HUES64 (cell line): ENCODE results near the gene PSMD14.

Source experiments
- H3K27ac ChIP-seq: 2 replicates; pipeline ENCODE4 v1.7.0; 2013; ENCODE audit warnings: low read depth, low read length, inconsistent platforms
- H3K27me3 ChIP-seq: 2 replicates; pipeline ENCODE4 v1.6.1; 2013; ENCODE audit warnings: mild to moderate bottlenecking, low read length; ENCODE audit not compliant: insufficient read depth
- H3K36me3 ChIP-seq: 2 replicates; pipeline ENCODE4 v1.6.1; 2013; ENCODE audit warnings: mild to moderate bottlenecking, low read length; ENCODE audit not compliant: insufficient read depth
- H3K4me1 ChIP-seq: 2 replicates; pipeline ENCODE4 v1.6.1; 2013; ENCODE audit warnings: mild to moderate bottlenecking, low read length, moderate library complexity; ENCODE audit not compliant: insufficient read depth
- H3K4me3 ChIP-seq: 2 replicates; pipeline ENCODE4 v1.5.1; 2013; ENCODE audit warnings: mild to moderate bottlenecking, low read length, moderate library complexity
- H3K9ac ChIP-seq: 2 replicates; pipeline ENCODE4 v1.6.1; 2013; ENCODE audit warnings: mild to moderate bottlenecking, low read depth, low read length
- H3K9me3 ChIP-seq: 2 replicates; pipeline ENCODE4 v1.6.1; 2013; ENCODE audit warnings: low read depth, low read length; ENCODE audit not compliant: insufficient read depth
- WGBS: fragments of 150-250, 120-280 bp; methylation state at CpG from one replicate; pipeline ENCODE4 v1.1.7; 2013; ENCODE audit warnings: missing lambda C conversion rate; 5-methylcytosine and 5-hydroxymethylcytosine counted together

PSMD14 gene

GRCh38 chr2:161420406-161421074, 112.3 kb downstream of the PSMD14 start:
- no peaks in the 10 kb centered on the region for H3K36me3 ChIP-seq
- H3K27me3 ChIP-seq = peaks cover 100% of the 10 kb centered on the region
- H3K9me3 ChIP-seq = no peaks in the 10 kb centered on the region
- no peak overlapping the region for H3K27ac ChIP-seq
- no peak overlapping the region for H3K9ac ChIP-seq
- no peak overlapping the region for H3K4me3 ChIP-seq
- peaks cover 28% of the 10 kb centered on the region for H3K4me1 ChIP-seq
- 22% methylated on average over 9 of the region's 11 CpGs for WGBS

- H3K4me1 ChIP-seq = peaks cover 16% of the 10 kb centered on the region; the same call in 1 of the 2 replicates
- no peaks in the 10 kb centered on the region for H3K36me3 ChIP-seq
- H3K27ac ChIP-seq = no peak overlapping the region
- WGBS = 11% methylated on average over 1 of the region's 2 CpGs
- peaks cover 100% of the 10 kb centered on the region for H3K27me3 ChIP-seq
- H3K4me3 ChIP-seq = no peak overlapping the region
- no peaks in the 10 kb centered on the region for H3K9me3 ChIP-seq
- no peak overlapping the region for H3K9ac ChIP-seq
Observed at GRCh38 chr2:161421686-161422085, 113.5 kb downstream of the PSMD14 start.

- Histone ChIP-seq H3K9ac (no peak overlapping the region), H3K4me1 (peaks cover 10% of the 10 kb centered on the region; the same call in 1 of the 2 replicates), H3K36me3 (no peaks in the 10 kb centered on the region), H3K27ac (no peak overlapping the region), H3K4me3 (peak overlapping the region; percentile 53), H3K27me3 (peaks cover 100% of the 10 kb centered on the region), H3K9me3 (no peaks in the 10 kb centered on the region)
- WGBS = 4% methylated on average over 10 of the region's 11 CpGs
Observed at GRCh38 chr2:161422816-161423403, 114.7 kb downstream of the PSMD14 start.

- Histone ChIP-seq H3K27ac (no peak overlapping the region), H3K9ac (no peak overlapping the region), H3K36me3 (no peaks in the 10 kb centered on the region), H3K4me3 (peak overlapping the region; percentile 53), H3K27me3 (peaks cover 100% of the 10 kb centered on the region), H3K9me3 (no peaks in the 10 kb centered on the region), H3K4me1 (0 out of 2 replicates have a peak, but pooled peaks cover 5% of the 10 kb centered on the region)
- WGBS = under 1% methylated on average over 125 of the region's 125 CpGs
Observed at GRCh38 chr2:161423421-161424393, 115.5 kb downstream of the PSMD14 start.

GRCh38 chr2:161424394-161424769, 116.2 kb downstream of the PSMD14 start:
- Histone ChIP-seq H3K9ac (no peak overlapping the region), H3K9me3 (no peaks in the 10 kb centered on the region), H3K4me3 (peak overlapping the region; percentile 53), H3K36me3 (no peaks in the 10 kb centered on the region), H3K27me3 (peaks cover 100% of the 10 kb centered on the region), H3K4me1 (0 out of 2 replicates have a peak, but pooled peaks cover 5% of the 10 kb centered on the region), H3K27ac (no peak overlapping the region)
- WGBS = 4% methylated on average over 9 of the region's 9 CpGs

- Histone ChIP-seq H3K9ac (no peak overlapping the region), H3K27me3 (peaks cover 100% of the 10 kb centered on the region), H3K27ac (no peak overlapping the region), H3K36me3 (no peaks in the 10 kb centered on the region), H3K9me3 (no peaks in the 10 kb centered on the region), H3K4me1 (0 out of 2 replicates have a peak, but pooled peaks cover 5% of the 10 kb centered on the region), H3K4me3 (no peak overlapping the region)
- 35% methylated on average over 3 of the region's 4 CpGs for WGBS
Observed at GRCh38 chr2:161424891-161425727, 116.9 kb downstream of the PSMD14 start.

GRCh38 chr2:161425728-161426454, 117.7 kb downstream of the PSMD14 start:
- Histone ChIP-seq H3K4me1 (0 out of 2 replicates have a peak, but pooled peaks cover 5% of the 10 kb centered on the region), H3K4me3 (no peak overlapping the region), H3K9me3 (no peaks in the 10 kb centered on the region), H3K9ac (no peak overlapping the region), H3K36me3 (no peaks in the 10 kb centered on the region), H3K27ac (no peak overlapping the region), H3K27me3 (peaks cover 100% of the 10 kb centered on the region)
- 28% methylated on average over 12 of the region's 17 CpGs for whole genome bisulfite sequencing

- Histone ChIP-seq H3K36me3 (no peaks in the 10 kb centered on the region), H3K4me1 (0 out of 2 replicates have a peak, but pooled peaks cover 7% of the 10 kb centered on the region), H3K9me3 (no peaks in the 10 kb centered on the region), H3K9ac (no peak overlapping the region), H3K27ac (no peak overlapping the region), H3K27me3 (peaks cover 100% of the 10 kb centered on the region), H3K4me3 (no peak overlapping the region)
- 5% methylated on average over 13 of the region's 13 CpGs for WGBS
Observed at GRCh38 chr2:161426455-161426921, 118.3 kb downstream of the PSMD14 start.

- WGBS = 1% methylated on average over 54 of the region's 54 CpGs
- Histone ChIP-seq H3K9ac (no peak overlapping the region), H3K9me3 (no peaks in the 10 kb centered on the region), H3K27me3 (peaks cover 100% of the 10 kb centered on the region), H3K27ac (no peak overlapping the region), H3K4me3 (peak overlapping the region; percentile 35), H3K4me1 (0 out of 2 replicates have a peak, but pooled peaks cover 9% of the 10 kb centered on the region), H3K36me3 (no peaks in the 10 kb centered on the region)
Observed at GRCh38 chr2:161426922-161427663, 118.9 kb downstream of the PSMD14 start.
